Effector CD8-positive, alpha-beta T cell (primary cell): ENCODE data around the gene INHBA.

Experiments used
- DNase-seq: peaks from one replicate; lab custom pipeline; 2025; lab: John Stamatoyannopoulos, UW

INHBA gene

DNA sequence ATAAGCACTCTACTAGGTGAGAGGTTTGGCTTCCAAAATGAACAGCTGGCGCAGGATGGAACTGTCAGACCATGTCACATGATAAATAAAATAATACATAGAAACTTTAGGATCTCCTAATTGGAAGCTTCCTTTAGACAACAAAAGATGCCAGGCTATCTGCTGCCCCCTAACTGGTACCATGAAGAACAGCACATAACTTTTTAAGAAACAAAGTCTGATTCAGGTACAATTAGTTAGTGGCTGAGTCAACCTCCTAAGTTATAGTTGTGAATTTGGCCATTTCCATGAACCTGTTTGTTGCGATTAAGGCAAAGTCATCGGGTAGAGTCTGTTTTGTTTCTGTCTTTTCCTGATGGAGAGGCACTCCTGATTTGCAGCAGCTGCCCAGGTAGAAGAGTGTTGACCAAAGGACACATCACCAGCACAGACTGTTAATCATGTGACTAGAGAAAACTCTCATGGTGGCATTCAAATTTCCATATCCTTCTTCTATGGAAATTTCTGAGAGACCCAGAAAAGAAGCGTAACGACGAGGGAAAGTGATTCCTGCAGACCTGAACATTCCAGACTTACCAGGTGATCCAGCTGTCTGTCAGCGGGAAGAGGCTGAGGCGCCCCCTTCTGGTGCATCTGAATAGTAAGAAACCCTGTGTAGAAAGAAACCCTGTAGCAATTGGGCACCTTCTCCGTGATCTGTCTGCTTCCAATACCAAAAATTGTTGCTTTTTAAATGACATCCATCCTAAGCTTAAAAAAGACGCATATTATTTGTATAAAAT, 8.6 kb upstream of the INHBA start:
- no peak for DNase-seq

DNA sequence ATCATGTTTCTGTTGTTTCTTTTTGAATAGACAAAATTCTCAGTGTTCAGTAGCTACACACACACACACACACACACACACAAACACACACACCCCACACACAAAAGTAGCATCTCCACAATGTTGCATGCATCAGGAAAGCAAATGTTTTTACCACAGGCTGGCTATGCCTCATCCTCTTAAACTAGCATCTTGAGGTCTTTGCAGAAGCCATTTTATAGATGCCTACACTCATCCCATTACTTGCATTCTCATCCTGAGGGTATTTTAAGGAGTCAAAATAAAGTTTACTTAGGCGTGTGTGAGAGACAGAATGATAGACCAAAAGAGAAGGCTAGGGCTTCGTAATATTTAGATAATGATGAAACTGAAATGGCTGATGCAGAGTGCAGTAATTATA, 7.9 kb upstream of the INHBA start:
- no peak for DNase-seq

DNA sequence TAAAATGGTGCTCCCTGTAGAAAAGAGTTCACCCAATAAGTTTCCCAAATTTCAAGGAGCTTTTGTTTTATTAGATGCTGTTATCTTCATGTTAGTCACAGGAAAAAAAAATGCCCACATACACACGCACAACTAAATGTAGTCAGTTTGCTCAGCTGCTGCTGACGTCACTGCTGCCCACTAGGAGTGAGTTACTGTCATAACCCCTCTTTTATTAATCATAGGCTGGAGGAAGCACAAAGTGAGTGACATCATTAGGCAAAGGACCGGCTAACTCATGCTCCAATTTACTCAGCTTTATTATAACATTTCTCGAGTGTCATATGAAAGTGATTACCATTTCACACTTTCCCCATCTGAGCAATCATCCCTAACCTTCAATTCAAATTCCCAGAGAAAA, 6.7 kb upstream of the INHBA start:
- no peak for DNase-seq

DNA sequence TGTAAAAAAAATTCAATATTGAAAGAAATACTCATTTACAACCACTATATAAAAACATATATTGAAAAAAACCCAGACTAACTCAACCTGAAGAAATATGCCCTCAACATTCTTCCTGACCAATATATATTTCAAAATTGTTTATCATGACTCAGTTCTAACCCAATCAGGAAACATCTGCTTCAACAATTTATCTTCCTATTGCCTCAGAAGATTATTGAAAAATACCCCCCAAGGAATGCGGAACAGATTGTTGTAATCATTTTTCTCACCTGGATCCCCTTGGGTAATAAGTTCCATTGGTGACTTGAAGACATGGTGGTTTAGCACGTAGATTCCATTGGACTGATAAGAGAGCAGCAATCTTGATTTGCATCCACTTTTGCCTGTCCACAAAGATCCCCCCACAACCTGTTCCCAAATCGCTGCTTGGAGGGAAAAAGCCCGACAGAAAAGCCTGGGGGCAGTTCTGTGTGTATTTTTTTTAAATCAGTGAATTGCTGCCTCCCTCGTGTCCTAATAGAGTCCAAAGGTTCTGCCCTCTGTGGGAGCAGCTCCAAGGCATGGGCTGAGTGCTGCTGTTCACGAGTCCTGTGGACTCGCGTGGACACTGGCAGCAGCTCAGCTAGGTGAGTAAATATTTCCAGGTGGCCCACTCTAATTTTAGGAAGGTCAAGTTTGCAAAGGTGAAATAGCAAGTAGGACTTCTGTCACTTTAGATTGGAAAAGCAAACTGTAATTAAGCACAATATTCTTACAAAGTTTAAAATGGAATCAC, 5.9 kb upstream of the INHBA start:
- no peak for DNase-seq

DNA sequence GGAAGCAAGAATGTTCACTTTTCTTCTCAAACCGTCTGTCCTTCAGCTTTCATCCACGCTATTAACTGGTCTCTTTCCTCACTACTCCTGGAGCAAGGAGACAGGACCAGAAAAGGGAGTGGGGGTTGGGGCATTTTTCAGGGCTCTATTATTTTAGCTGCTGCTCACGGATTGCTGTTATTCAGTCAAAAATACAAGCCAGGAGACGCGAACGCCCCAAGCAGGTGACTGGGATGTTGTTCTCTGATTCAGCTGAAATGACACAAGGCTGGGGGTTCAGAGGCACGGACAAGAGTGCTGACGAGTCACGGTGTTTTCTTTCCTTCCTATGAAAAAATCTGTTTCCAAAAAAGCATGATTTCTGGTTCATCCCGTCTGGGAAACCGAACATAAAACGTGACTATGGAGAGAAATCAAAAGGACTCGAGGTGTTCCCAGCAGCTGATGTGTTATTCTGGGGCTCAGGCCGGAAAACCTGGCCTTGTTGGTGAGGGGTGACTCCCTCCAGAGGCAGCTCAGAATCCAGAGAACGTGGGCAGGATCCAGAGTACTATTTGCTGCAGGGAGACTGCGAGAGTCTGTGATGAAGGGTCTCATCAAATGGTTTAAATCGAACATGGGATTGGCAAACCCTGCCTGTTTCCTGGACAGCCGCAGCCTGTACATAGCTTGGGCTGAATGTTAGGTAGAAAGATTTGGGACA, 3.5 kb upstream of the INHBA start:
- DNase-seq: no peak

DNA sequence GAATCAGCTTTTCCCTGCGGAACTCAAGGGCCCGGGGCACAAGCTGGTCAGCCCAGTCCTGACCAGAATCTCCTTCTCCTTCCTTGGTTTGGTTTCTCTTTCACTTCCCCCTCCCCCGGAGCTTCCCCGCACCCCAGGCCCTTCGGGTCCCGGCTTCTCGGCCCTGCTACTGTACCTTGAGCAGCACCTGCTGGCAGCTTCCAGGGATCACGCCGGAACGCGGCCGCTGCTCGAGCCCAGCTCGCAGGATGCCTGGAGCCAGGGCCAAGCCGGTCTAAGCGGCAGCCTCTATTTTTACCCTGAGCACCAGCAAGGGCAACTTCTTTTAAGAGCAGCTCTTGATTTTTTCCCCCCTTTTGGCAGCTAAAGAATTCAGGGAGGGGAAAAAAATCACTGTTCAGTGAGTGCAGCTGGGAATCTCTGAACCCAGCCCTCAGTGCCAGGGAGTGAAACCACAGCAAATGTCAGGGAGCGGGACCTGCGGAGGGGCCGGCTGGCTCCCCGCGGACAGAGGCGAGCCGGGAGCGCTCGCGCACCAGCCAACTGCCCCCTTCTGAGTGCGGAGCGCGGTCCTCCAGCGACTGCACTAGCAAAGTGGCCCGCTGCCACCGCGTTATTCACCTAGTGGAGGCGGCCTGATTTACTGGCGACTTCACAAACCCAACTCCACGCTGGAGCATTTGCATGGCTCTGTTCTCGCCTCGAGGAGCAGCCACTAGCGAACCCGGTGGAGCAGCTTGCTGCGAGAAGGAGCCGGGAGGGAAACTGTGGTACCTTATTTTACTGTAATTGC, 2.4 kb upstream of the INHBA start:
- DNase-seq: no peak

DNA sequence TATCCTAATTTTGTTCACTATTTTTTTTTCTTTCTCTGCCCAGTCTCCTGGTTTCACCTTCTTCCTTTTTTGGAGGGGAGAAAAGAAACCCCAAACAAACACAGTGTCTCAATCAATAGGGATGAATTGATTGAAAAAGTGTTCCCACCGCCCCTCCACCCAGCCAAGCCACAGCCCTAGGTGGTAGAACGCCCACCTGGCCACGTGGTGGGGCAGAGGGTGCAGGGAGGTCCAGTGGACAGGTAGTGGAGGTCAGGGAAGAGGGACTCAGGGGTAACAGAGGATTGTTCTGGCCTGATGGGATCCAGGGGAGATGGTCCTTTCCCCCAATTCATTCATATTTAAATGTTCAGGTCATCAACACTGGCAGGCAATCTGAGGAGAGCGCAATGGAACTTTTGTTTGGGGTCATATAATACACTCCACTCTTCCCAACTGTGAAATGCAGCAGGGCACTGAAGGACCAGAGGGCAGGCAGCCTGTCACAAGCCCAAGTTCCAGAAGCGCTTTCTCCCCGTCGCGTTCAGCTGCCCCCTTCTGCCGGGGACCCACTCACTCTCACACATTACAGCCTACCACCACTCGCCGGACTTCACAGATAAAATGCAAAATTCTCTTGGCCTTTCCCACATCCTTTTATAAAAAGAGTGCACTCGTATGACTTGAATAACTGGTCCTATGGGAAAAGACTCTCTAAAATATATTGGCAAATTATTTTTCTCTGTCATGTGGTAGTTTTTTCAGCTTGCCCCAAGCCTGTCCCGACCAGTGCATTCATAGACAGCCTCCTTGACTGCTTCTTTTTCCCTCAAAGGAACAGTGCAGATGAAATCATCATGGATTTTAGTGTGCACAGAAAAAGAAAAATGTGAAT, 1.6 kb downstream of the INHBA start:
- no peak for DNase-seq

DNA sequence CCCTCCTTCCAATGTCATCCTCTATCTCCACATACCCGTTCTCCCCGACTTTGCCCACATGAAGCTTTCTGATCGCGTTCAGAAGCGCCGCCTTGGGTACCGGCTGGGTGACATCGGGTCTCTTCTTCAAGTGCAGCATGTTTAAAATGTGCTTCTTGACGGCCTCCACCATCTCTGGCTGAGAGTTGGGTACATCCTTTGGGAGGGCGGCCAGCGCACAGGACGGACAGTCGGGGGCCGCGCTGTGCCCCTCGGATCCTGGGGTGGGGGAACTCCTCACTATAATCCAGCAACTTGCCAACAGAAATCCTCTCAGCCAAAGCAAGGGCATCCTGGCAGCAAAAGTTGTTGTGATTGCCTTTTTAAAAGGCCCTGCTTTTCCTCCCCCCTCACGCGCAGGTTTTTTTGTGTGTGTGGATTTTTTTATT, 2.8 kb downstream of the INHBA start:
- no peak for DNase-seq

DNA sequence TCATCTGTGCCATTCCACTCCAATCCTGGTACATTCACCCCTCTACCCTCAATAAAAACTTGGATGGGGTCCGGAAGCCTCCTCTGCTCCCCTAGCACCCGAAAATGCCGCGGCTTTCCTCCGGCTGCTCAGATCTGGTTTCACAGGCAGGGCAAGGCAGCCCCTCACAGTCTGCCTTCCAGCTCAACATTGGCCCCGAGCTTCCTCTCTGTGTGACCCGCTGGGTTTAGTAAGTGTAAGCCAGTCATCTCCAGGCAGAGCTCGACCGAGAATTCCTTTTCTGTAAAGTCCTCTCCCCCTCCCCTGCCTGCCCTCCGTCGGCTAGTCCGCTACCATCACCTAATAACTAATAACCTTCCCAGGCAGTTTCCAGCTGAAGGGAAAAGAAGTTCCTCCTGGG, 3.4 kb downstream of the INHBA start:
- DNase-seq: no peak

DNA sequence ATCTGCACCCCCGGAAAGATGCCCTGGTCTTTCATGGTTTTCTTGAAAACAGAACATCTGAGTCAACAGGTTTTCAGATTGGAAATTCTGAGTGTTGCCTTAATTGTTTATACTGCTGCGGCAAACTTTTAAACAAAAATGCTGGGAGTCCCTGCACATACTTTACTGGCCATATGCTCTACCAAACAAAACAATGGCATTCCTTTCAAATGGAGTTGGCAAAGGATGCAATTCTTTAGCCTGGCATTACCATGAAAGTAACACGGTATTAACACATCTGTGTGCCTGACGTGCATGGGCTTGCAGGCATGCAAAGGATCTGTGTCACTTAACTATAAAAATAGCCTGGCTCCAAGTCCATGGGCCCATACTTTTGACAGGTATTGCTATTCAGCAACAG, 4.2 kb downstream of the INHBA start:
- no peak for DNase-seq

DNA sequence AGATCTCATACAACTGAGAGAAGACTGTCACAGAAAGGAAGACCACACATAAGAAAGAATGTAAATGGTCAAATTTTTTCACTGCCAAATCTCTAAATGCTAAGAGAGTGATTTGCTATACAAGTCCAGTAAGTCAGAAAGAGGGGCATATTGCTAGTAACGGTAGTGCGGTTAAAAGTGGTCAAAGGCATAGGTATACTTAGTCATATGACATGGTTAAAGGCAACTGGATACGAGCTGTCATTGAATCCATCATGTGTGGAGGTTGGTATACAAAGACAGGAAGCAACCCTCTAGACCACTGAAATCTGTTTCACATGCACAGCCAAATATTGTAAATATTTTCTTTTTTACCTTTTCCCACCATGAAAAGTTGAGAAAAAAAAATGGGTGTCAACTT, 4.8 kb downstream of the INHBA start:
- no peak for DNase-seq

DNA sequence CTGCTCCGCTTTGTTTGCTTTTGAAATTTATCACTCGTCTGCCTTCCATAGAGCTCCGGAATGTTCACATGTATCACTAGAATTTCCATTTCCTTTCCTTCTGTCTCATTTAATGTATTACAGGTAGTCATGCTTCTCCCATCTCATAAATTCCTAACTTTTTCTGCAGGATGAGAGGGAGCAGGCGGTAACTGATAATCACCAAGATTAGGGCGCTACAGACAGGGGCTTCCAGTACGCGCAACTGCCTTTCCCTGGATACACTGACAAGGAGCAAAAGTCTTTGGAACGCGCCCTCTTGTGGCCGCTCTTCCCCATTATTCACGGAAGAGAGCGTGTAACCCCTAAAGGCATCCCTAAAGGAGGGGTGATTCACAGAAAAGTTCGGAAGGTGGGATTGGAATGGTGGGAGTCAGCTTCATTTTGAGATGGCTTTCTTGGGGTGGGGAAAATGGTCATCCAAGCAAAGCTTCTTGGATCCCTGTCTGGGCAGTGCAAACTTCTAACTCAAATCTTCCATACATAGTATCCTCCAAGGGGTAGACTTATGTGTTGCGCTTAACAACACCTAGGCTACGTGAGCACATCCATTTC, 6.5 kb downstream of the INHBA start:
- no peak for DNase-seq

DNA sequence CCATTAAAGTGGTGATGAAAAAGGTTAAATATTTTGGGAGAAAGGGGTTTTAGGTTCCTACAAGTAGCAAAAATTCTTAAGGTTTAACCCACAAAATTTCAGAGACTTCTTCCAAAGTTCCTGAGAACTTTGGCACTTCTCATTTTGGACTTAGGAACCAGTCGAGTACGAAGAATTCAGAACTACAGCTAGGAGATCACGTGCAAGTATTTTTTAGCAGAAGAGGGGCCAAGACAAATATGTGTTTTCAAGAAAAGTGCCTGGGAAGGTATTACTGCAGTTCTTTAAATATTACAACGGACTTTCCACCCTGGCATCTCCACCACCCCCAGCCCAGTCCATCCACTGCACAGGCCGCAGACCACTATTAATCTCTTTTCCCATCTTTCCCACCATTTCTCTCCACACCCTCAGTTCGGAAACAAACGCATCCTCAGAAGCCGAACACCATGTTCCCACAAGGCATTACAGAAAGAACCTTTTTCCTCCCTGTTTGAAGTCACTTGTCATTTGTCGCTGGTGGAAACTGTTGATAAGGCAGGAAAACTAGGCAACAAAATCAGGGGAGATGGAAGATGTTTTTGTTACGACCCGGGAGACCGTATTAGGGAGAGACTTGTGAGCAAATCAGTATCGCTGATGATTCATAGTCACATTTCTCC, 7.1 kb downstream of the INHBA start:
- DNase-seq: no peak

DNA sequence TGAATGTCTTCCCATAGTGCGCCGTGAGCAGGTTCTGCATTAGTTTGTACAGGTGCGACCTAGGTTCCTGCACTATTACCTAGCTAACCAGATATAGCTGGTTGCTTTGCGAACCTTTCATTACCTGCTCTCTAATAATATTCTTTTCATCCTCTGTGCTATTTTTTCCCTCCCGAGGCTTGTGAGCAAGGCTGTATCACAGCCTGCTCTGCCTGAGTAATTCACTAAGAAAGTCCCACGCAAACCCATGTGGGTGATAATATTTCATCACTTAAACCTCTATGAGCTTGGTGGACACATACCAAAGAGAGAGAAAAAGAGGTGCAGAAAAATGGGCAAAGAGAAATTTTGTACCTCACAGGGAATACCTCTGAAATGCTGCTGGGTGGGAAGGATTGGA, 8.4 kb downstream of the INHBA start:
- no peak for DNase-seq

DNA sequence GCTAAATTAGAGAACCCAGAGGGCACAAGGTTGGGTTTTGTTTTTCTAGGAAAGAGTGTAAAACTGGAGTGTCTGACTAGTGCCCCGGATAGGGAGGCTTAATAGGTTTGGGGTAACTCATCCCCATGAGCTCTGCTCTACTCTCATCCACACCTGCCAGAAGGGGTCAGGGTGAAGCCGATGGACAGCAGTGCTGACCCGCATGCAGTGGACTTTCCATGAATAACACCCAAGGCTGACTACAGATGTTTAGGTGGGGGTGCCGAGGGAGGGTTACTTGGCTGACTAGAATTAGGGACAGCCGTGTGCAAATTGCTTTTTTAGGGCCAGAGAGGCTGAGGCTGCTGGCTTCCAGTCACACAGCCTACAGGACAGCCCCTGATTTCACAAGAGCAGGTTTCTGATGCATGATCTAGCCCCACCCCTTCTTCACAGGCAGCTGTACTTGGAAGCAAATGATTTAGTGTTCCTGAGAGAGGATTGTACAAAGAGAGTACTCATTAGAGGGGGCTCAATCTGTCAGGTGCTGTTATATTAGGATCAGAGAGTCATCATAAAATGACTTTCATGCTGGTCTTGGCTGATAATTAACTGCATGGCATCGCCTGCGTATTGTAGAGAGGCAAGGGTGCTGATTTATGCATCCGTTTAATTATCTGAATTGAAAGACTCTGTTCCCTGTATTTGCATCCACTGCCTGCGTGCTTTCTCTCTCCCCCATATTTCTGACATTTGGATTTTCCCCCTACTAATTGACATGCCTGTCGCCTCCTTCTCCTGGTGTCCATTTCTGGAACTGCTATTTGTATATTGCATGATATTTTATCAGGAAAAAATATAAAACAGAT, 9.5 kb downstream of the INHBA start:
- DNase-seq: no peak

DNA sequence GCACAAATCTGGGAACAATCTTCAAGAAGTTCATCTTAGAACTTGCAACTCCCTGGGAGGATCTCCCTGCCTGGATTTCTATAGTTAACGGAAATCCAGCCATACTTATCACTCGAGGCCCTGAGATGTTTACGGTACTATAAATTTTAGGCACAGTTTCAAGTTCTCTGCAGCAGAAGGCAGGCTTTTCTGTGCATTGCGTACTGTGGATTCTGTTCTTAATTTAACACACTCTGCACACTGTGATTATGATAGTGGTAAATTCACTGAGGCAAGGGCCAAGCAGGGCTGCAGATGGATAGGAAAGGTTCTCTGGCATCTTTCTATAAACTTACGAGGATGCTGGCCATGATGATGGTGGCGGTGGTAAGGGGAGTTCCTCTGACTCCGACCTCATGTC, 10.6 kb downstream of the INHBA start:
- no peak for DNase-seq

DNA sequence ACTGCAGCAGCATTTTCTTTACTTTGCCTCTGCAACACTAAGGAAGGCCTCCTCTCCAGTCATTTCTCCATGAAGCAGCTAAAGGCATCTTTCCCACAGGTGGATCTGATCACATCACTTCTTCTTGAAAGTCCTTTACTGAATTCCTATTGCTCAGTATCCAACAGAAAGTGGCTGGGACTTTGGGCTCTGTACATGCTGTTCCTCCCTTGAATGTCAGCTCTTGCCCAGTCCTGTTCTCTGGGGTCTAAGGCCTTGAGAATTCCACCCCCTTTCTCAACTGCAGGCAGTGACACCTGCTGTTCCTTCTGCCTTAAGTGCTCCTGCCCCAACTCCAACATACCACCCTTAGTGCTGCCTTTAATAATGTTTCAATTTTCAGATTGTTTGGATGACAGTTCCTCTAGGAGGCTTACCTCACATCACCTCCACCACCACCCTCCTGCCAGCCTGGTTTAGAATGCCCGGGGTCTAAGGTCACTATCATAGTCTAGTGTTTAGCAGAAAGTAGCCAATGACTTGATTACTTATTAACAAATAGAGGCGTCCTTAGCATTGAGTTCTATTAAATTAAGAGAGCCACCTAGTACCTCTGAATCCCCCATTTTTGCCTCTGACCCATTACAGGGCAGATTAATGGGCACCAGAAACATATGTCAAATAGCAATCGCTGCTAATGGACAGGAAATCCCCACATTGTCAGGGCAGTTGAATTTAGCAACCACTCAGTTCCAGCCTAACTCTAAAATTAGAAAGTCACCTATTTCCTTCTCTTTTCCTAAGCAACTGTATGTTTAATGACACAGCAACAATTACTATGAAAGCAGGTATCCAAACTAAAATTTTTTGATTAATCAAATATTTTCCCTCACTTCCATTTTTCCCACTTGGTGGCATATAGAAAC, 11.4 kb downstream of the INHBA start:
- no peak for DNase-seq

DNA sequence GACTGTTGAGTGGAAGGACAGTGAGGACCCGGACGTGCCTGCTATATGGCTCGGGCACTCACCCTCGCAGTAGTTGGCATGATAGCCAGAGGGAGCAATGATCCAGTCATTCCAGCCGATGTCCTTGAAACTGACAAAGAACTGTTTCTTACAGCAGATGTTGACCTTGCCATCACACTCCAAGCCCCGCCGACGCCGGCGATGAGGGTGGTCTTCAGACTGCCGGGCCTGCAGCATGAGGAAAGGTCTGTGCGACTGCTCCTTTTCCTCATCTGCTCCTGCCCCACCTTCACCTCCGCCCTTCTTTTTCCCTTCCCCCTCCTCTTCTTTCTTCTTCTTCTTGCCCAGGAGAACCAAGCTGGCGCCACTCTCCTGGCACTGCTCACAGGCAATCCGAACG, 13.1 kb downstream of the INHBA start:
- DNase-seq: no peak
